GM19467 (cell line): ENCODE measurements around the gene EMILIN2.
"Not testable (repeated sequence)": the region's sequence is repeated elsewhere in the genome, so short reads cannot be mapped to it uniquely, and the experiment has no call there.

Experiments
- ATAC-seq: cut with Tn5 transposase; IDR thresholded peaks from one replicate; pipeline ENCODE4 v1.9.1; 2021; ENCODE audit warnings: mild to moderate bottlenecking, moderate library complexity; ENCODE audit not compliant: unreplicated experiment

The EMILIN2 gene

GRCh38 chr18:2843146-2843545, 3.7 kb upstream of the EMILIN2 start:
- no peak for ATAC-seq

GRCh38 chr18:2845172-2845571, 1.6 kb upstream of the EMILIN2 start:
- ATAC-seq, result no peak

- ATAC-seq, result no peak
Measured at GRCh38 chr18:2847317-2848246, 776 bp downstream of the EMILIN2 start.

- no peak for ATAC-seq
Measured at GRCh38 chr18:2848247-2849246, 1.7 kb downstream of the EMILIN2 start.

- no peak for ATAC-seq
Measured at GRCh38 chr18:2850816-2851215, 4.0 kb downstream of the EMILIN2 start.

- ATAC-seq, result no peak
Measured at GRCh38 chr18:2851771-2852170, 5.0 kb downstream of the EMILIN2 start.

- not testable (repeated sequence) for ATAC-seq
Measured at GRCh38 chr18:2852460-2852859, 5.7 kb downstream of the EMILIN2 start.

- ATAC-seq, result no peak
Measured at GRCh38 chr18:2853173-2853925, 6.5 kb downstream of the EMILIN2 start.

GRCh38 chr18:2853926-2854664, 7.3 kb downstream of the EMILIN2 start:
- no peak for ATAC-seq

- no peak for ATAC-seq
Measured at GRCh38 chr18:2854875-2855274, 8.1 kb downstream of the EMILIN2 start.

- ATAC-seq, result no peak
Measured at GRCh38 chr18:2855560-2856350, 8.9 kb downstream of the EMILIN2 start.

GRCh38 chr18:2856547-2857170, 9.9 kb downstream of the EMILIN2 start:
- no peak for ATAC-seq

- no peak for ATAC-seq
Measured at GRCh38 chr18:2857491-2858131, 10.8 kb downstream of the EMILIN2 start.

- not testable (repeated sequence) for ATAC-seq
Measured at GRCh38 chr18:2860397-2860796, 13.6 kb downstream of the EMILIN2 start.

GRCh38 chr18:2863997-2864396, 17.2 kb downstream of the EMILIN2 start:
- ATAC-seq, result not testable (repeated sequence)

- not testable (repeated sequence) for ATAC-seq
Measured at GRCh38 chr18:2866465-2866864, 19.7 kb downstream of the EMILIN2 start.

GRCh38 chr18:2869207-2869606, 22.4 kb downstream of the EMILIN2 start:
- ATAC-seq, result no peak

GRCh38 chr18:2871111-2871720, 24.4 kb downstream of the EMILIN2 start:
- no peak for ATAC-seq
